GM13977 (cell line): ENCODE data around the gene MGAT5.

Experiments used
- DNase-seq: peaks from one replicate; pipeline ENCODE4 v3.0.0; 2012; ENCODE audit warnings: low spot score
- in situ Hi-C: fragments of 300-500 bp; cut with MboI; formaldehyde crosslinking; loops from one replicate; pipeline ENCODE4 v1.12.0; 2022; ENCODE audit warnings: low sequenced_read_pairs, low pct_unique_long_range_greater_than_20kb, mixed read lengths, inconsistent platforms; ENCODE audit not compliant: unreplicated experiment
- TF ChIP-seq, protein P1 (sequence below): IDR thresholded peaks from 2 replicates; pipeline ENCODE4 v1.5.1; 2012; ENCODE audit warnings: mild to moderate bottlenecking, control low read depth; ENCODE audit not compliant: insufficient read depth; ENCODE audit errors: extremely low read depth, missing control alignments

MGAT5 gene, protein sequence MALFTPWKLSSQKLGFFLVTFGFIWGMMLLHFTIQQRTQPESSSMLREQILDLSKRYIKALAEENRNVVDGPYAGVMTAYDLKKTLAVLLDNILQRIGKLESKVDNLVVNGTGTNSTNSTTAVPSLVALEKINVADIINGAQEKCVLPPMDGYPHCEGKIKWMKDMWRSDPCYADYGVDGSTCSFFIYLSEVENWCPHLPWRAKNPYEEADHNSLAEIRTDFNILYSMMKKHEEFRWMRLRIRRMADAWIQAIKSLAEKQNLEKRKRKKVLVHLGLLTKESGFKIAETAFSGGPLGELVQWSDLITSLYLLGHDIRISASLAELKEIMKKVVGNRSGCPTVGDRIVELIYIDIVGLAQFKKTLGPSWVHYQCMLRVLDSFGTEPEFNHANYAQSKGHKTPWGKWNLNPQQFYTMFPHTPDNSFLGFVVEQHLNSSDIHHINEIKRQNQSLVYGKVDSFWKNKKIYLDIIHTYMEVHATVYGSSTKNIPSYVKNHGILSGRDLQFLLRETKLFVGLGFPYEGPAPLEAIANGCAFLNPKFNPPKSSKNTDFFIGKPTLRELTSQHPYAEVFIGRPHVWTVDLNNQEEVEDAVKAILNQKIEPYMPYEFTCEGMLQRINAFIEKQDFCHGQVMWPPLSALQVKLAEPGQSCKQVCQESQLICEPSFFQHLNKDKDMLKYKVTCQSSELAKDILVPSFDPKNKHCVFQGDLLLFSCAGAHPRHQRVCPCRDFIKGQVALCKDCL

DNA sequence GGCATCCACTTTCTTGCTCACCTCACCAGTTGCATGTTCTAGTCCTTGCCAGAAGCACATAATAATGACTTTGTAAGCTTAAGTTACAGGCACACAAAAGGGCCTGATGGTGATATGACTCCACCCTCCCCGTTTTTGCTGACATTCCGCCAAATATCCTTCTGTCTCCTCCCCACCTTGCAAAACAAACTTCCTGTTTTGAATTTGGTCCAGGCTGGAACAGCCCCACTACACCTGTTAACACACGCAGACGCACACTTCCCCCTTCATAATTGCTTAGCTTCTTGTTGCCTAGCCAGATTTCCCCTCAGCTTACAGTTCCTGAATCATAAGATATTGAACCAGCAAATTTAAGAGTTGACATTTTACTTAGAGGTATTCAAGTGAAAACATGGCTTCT, at the start of gene MGAT5:
Gene MGAT5 (plus strand): TSS at position 269 of the 400 bp plus-strand sequence. CDS start 332 bp downstream, outside the sequence.
- TF ChIP-seq, protein P1, sequence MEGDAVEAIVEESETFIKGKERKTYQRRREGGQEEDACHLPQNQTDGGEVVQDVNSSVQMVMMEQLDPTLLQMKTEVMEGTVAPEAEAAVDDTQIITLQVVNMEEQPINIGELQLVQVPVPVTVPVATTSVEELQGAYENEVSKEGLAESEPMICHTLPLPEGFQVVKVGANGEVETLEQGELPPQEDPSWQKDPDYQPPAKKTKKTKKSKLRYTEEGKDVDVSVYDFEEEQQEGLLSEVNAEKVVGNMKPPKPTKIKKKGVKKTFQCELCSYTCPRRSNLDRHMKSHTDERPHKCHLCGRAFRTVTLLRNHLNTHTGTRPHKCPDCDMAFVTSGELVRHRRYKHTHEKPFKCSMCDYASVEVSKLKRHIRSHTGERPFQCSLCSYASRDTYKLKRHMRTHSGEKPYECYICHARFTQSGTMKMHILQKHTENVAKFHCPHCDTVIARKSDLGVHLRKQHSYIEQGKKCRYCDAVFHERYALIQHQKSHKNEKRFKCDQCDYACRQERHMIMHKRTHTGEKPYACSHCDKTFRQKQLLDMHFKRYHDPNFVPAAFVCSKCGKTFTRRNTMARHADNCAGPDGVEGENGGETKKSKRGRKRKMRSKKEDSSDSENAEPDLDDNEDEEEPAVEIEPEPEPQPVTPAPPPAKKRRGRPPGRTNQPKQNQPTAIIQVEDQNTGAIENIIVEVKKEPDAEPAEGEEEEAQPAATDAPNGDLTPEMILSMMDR, result no peak
- DNase-seq, result no peak
- in situ Hi-C loops, result no loop called here

DNA sequence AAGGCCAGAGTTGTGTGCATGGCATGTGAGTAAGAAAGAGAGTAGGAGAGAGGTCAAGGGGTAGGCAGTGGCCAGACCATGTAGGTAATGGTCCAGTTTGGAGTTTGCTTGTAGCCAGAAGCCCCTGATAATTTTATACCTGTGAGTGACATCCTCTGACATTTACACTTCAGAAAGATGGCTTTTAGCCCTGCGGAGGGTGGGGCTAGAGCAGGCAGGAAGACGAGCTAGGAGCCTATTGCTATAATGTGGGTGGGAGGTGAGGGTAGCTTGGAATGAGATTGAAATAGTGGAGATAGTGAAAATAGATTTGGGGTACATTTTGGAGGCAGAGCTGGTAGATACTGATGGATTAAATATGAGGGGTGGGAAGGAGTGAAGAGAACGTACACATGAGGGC, 48.8 kb upstream of the MGAT5 start:
- in situ Hi-C loops, result no loop called here

DNA sequence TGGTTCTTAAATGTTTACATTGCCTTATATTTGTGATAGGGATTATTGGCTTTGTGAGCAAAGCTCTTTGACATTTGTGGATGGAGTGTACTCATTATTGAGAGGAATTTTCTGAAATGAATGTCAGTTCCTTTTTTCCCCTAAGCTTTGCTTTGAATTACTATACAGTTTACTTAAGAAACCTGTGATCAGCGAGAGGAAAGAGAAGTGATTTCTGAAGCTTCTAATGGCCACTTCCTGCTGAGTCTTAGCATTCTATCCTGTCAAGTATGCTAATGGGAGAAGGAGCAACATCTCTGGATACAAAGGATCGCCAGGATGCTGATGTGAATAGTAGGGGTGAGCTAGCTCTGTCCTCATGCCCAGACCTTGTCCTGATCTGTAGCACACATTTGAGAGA, 47.8 kb upstream of the MGAT5 start:
- no peak for DNase-seq
- in situ Hi-C loops, result no loop called here
- TF ChIP-seq, protein P1, result no peak

More for the DNA sequence above, 48.8 kb upstream of the MGAT5 start:
- TF ChIP-seq, protein P1, result no peak
- DNase-seq, result no peak

DNA sequence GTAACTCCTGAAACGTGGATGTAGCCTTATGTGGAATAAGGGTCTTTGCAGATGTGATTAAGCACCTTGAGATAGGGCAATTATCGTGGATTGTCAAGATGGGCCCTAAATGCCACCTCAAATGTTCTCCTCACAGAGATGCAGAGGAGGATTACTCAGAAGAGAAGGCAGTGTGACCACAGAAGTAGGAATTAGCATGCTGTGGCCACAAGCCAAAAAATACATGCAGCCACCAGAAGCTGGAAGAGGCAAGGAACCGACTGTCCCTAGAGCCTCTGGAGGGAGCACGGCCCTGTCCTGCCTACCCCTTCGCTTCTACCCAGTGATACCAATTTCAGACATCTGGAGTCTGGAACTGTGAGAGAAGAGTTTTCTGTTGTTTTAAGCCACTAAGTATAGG, 47.3 kb upstream of the MGAT5 start:
- in situ Hi-C loops, result no loop called here
- TF ChIP-seq, protein P1, result no peak
- no peak for DNase-seq

DNA sequence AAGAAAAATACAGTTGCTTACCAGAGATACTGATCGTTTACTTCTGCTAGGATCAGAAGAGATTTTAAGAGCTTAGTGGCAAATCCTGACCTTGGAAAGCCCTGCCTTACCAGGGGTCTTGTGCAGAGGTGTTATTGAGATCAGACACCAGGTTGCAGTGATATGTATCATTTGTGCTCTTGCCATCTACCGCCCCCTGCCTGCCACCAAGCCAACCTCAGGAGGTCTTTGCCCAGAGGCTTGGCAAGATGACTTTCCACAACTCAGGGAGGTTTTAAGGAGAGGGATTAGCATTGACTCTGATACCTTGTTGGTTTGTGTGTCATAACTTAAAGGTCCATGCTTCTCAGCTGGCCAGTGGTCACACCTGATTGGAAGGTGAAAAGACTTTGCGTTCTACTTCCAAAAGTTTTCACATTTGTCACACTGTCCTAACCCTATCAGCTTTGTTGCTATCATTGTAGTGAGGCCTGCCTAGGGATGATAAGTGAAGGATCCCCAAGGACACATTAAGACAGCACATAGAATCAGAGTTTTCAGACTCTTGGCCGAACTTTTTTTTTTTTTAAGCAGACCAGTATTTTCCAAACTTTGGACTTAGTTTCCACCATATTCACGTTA, 46.2 kb upstream of the MGAT5 start:
- TF ChIP-seq, protein P1, result peak; percentile 84
- no peak for DNase-seq
- in situ Hi-C loops, result no loop called here

DNA sequence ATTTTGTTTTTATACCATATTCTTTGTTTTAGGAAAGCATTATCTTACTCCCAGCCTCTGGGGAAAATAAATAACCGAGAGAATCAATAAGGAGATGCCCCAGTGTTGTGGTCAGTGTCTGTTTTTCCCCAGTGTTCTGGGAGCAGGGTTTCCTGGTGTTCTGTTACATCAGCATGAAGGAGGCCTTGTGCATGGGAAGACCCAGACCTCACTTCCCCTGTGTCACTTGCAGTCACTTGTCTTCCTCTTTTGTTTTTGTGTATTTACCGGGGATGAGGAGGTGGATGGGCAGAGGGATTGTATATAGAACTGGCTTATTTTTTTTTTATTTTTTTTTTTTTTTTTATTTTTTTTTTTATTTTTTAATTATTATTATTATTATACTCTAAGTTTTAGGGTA, 45.0 kb upstream of the MGAT5 start:
- in situ Hi-C loops, result no loop called here
- DNase-seq, result no peak
- TF ChIP-seq, protein P1, result no peak
